H4 (cell line): Measurements from ENCODE around the gene PYGB. TPM values are rescaled to one million over a fixed set of nuclear protein-coding genes. Genes with fewer than 3 reads are reported as not detected.
A peak's percentile ranks its signal among the peaks of the same experiment; 100 is the strongest.

Experiments
- DNase-seq: peaks from one replicate; pipeline ENCODE4 v3.0.0-alpha.2; 2015; ENCODE audit warnings: low spot score
- total RNA-seq: library from RNA; depleted of rRNA; stranded (reverse); fragments of >200 nt; shearing (Covaris generic); gene quantifications from 2 replicates; pipeline ENCODE4 v1.2.3, GENCODE V29; 2014; rRNA removed

The PYGB gene
- 39.4 and 41.1 TPM in 2 replicates for total RNA-seq

DNA sequence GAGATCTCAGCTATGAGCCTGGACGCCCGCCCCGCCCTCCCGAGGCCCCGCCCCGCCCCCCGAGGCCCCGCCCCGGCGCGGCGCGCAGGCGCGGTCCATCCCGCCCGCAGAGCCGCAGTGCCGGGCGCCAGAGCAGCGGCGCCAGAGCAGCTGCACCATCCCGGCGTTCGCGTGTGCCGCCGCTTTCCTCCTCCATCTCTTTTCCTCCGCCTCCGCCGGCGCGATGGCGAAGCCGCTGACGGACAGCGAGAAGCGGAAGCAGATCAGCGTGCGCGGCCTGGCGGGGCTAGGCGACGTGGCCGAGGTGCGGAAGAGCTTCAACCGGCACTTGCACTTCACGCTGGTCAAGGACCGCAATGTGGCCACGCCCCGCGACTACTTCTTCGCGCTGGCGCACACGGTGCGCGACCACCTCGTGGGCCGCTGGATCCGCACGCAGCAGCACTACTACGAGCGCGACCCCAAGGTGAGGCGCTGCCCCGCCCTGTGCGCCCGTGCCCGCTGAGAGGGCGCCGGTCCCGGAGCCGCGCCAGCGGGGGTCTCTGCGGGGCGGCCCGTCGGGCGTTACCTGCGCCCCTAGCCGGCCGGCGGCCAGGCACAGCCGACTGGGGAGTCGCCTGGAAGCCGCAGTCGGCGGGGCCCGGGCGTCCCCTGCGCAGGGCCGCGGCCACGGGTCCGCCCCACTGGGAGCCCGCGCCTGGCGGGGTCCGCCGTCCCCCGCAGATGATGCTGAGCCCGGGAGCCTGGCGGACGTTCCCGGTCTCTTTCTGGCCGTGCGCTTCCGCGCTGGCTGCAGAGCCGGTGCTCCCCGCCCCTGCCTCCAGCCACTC, at the start of gene PYGB:
TSS of gene PYGB (plus strand) at position 130 of the 830 bp plus-strand sequence. CDS start at position 224, 94 bp downstream.
- DNase-seq, result peak; percentile 72

DNA sequence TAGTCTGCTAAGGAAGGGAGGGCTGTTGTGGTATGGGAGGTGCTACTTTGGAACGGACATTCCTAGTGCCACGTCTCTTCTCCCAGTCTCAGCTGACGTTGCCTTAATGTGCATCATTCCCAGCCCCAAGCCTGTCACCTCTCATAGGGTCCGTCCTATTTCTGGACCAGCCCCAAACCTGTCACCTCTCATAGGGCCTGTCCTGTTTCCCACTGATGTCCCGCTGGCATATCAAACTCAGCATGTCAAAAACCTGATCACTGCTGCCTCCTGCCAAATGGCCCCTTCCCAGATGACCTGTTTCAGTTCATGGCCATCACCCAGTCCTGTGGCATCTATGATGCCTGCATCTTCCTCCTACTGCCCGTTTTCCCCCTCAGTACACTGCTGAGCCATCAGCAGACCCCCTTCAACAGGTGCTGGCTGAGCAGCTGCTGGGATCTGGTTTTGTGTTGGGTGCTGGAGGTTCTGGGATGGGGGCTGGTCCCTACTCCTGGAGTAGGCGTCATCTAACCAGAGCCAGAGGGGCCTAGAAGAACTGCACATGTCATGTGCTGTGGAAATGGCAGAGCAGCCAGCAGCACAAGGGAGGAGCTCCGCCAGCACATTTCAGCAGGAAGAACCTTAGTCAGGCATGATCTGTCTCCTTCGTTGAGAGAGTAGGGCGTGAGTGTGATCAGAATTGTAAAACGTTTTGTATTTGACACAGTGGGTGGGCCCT, 49.1 kb upstream of the PYGB start:
- DNase-seq, result no peak

DNA sequence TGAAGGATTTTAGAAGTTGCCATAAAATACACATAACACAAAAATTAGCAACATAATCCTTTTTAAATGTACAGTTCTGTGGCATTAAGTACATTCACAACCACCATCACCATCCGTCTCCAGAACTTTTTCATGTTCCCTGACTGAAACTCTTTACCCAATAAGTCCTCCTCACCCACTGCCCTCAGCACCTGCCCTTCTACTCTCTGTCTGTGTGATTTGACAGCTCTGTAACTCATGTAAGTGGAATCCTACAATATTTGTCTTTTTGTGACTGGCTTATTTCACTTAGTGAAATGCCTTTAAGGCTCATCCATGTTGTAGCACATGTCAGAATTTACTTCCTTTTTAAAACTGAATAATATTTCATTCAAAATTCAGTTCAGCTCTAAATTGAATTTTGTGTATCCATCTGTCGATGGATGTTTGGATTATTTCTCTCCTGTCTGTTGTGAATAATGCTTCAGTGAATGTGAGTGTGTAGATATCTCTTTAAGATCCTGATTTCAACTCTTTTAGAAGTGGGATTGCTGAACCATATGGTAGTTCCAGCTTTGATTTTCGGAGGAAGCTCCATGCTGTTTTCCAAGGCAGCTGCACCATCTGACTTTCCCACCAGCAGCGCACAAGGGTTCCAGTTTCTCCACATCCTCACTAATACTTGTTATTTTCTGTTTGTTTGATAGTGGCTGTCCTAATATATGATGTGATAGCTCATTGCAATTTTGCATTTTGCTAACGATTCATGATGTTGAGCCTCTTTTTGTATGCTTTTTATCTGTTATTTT, 48.2 kb upstream of the PYGB start:
- DNase-seq, result no peak

DNA sequence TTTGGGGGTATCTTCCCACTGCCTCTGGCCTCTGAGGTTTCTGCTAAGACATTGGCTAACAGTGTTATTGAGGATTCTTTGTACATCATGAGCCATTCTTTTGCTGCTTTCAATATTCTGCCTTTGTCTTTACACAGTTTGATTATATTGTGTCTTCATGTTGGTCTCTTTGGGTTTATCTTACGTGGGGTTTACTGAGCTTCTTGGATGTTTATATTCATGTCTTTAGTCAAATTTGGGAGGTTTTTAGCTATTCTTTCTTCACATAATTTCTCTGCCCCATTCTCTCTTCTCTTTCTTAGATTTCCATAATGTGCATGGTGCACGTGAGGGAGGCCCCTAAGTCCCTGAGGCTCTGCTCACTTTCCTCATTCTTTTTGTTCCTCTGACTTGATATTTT, 44.8 kb upstream of the PYGB start:
- no peak for DNase-seq

DNA sequence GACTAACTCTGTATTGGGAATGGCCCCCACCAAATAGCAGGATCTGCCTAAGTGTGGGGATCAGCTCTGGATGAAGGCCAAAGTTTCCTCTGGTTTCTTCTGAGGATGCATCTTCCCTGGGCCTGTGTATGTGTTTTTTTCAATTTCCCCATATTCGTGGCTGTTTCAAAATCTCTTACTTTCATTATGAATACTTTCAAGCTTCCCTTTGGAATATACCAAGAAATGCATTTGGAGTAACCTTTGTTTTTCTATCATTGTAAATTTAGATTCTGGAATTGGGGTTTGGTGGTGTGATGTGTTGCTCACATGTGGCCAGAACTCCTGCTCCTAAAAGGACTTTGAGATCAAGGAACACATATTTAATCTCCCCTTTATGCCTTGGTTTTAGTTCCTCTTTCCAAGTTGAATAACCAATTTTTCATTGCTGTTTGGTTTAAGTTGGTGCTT, 44.0 kb upstream of the PYGB start:
- DNase-seq, result no peak

DNA sequence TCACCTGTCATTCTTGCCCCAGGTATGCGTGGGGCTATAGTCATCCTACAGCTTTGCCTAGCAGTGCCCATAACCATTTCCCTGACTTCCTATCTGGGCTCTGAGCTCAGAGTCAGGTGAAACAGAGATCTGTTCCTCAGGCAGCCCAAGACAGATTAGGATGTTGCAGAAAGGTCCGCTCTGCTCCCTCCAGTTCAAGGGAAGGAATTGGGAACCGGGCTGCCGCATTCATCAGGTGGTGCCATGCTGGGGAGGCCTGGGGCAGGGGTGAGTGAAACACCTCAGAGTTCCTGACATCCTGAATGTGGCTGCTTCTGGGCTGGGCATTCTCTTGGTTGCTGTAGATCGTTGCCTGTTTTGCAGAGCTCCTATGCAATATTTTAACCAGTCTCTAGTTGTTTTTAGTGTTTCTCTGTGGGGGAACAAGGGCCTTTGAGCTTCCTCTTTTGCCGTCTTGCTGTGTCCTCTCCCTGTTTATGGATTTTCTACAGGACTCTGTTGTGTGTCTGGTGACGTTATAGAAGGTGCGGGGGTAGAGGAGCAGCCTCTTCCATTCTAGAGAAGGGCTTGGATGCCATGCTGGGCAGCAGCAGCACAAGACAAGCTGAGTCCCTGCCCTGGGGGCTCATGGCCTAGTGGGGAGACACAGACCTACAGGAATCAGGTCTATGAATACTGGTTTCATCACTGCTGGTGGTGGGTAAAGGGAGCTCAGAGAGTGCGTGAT, 43.2 kb upstream of the PYGB start:
- DNase-seq, result no peak

DNA sequence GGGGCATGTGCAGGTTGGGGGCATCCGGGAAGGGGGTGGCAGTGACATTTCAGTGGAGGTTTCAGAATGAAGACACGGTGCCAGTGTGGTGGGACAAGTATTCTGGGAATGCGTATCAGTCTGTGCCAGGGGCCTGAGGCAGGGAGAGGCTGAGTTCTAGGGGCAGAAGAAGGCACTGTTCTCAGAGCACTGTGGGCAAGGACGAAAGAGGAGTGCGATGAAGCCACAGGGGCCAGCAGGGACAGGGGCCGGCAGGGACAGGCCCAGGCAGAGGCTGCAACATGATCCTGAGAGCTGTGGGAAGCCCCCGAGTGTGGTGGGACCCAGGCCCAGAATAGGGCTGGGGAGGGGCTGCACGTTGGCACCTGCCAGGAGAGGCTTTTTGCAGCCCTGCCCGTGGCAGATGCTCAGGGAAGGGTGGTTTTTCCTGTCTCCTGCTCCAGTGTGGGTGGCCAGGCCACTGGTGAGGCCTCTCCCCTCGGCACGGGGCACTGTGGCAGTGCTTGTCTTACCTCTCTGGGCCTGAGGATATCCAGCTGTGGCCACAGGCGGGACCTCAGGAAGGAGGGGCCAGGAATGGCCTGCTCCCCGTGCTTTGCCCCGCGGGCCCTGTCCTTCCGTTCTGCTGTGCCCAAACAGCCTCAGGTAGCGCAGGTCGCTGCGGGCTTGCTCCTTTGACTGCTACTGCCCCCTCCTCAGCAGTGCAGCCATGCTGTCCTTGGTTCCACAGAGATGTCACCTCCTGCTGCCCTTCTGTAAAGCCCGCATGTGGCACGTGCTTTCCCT, 42.4 kb upstream of the PYGB start:
- DNase-seq, result no peak

DNA sequence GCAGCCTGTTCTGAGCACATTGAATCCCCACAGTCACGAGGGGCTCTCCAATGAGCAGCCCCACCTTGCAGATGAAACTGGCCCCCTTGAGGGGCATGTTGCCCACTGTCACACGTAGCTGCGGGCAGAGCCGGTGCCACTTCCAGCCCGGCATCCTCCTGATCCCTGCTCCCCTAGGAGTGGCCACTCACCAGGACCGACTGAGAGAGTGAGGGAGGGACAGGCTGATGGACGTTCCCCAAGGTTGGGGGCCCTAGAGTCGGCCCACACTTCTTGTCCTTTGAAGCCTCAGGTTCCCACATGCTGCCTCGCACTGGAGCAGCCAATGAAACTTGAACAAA, 41.9 kb upstream of the PYGB start:
- no peak for DNase-seq

DNA sequence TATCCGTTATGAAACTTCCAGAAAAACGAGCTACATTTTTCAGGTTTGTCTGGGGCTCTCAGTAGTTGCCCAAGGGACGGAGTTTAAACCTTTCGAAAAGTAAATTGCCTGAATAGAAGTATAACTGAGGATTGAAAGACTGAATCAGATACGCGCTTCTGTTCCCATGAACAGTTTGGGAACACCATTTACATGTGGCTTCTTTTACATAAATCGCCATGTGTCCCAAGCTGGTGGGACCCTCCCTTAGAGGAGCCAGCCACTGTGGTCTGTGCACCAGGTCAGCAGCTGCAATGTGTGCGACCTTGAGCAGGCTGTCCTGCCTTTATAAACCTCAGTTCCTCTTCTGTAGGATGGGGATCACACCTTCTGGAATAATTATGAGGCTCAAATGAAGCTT, 41.3 kb upstream of the PYGB start:
- DNase-seq, result no peak

DNA sequence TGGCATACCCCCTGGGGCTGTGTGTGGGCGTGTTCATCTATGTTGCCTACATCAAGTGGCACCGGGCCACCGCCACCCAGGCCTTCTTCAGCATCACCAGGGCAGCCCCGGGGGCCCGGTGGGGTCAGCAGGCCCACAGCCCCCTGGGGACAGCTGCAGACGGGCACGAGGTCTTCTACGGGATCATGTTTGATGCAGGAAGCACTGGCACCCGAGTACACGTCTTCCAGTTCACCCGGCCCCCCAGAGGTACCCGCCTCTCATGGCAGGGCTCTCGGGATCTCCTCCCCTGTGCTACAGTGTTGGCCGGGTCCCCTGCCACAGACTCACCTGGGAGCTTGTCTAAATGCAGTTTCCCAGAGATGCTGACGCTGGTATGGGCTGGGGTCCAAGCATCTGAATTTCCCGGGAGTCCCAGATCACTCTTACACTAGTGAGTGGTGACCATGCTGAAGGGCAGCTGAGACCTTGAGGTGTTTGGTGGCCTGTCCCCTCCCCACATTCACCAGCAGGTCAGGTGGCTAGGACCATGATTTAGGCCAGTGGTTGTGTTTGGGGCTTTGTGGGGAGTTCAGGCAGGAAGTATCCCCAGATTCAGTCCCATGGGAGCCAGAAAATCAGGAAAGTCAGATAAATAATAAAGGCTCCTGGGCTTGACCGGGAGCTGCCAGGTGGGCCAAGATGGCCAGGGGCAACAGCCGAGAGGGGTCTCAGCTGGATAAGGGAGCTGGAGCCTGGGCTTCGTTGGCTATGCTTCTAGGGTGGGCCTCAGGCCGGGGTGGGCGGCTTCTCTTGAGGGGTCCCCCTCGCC, 40.5 kb upstream of the PYGB start:
- no peak for DNase-seq

DNA sequence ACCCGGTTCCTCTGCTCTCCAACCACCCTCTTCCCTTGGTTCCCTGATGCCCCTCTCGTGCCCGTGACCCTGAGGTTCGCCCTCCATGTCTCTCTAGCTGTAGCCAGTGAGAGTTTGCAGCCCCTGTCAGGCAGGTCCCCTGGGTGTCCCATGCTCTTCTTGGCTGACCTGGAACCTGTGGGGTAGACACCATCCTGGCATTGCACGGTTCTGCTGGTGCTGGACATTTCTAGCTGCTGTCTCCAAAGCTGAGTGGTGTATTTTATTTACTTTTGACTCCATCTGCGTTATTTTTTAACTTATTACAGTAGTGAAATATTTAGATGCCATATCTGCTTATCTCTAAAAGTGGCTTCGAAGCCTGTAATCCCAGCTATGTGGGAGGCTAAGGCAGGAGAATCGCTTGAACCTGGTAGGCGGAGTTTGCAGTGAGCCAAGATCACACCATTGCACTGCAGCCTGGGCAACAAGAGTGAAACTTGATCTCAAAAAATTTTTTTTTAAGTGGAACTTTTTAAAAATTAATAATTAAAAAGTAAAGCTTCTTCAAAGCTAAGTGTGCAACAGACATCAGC, 39.8 kb upstream of the PYGB start:
- no peak for DNase-seq

DNA sequence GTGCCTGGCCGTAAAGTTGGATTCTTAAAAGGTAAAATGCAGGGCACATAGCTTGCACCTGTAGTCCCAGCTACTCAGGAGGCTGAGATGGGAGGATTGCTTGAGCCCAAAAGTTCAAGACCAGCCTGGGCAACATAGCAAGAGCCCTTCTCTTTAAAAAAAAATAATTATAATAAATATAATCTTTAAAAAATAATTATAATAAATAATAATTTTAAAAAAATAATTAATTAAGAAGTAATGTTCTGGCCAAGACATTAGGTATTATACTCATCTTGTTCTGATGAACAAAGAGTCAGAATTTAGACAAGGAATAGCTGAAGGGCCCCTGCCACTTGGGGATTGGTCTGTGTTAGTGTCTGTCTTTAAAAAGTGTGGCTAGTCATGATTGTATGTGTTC, 38.5 kb upstream of the PYGB start:
- no peak for DNase-seq

DNA sequence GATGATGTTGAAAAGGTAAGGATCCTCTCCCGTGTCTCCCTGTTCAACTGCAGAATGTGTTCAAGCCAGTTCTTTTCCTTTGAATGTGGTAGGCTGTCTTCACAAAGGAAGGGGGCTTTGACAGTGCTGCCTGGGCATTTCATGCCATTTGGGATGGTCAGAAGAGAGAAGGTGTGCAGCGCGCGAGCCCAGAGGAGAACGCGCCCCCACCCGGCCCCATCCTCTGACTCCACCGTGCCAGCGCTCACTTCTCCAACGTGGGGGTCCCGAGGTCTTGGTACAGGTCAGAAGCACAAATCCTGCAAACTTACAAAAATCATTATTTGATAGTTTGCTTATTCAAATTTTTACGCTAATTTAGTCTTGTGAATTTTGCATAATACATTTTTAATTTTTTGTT, 38.0 kb upstream of the PYGB start:
- DNase-seq, result no peak

DNA sequence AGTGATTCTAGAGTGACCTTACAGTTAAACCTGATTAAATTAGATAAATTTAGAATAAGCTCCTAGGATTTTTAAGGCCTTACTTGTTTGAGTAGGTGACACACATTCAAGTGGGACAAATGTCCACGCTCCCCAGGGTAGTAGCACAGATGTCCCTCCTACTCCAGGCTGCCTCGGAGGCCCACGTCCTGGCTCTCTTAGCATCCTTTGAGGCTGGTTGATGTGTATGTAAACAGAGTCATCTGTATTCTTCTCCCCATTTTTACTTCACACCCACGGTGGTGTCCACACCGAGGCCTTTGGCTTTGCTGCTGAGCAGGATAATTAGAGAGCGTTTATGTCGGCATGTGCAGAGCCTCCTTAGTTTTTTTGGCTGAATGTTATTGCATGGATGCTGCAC, 36.6 kb upstream of the PYGB start:
- DNase-seq, result no peak

DNA sequence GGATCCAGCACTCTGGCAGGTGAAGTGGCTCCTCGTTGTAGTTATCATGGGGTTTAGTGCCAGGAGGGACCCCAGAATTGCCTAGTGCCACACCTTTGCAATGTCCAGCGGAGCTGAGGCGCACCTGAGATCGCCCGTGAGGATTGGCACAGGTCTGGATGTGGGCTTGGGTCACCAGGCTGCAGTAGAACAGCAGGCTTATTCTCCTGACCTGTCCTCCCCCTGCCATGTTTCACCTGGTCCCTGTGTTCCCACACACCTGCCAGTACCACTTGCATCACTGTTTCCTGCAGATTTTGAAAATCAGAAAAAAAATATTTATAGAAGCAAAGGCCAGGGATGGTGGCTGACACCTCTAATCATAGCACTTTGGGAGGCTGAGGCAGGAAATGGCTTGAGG, 35.6 kb upstream of the PYGB start:
- no peak for DNase-seq

DNA sequence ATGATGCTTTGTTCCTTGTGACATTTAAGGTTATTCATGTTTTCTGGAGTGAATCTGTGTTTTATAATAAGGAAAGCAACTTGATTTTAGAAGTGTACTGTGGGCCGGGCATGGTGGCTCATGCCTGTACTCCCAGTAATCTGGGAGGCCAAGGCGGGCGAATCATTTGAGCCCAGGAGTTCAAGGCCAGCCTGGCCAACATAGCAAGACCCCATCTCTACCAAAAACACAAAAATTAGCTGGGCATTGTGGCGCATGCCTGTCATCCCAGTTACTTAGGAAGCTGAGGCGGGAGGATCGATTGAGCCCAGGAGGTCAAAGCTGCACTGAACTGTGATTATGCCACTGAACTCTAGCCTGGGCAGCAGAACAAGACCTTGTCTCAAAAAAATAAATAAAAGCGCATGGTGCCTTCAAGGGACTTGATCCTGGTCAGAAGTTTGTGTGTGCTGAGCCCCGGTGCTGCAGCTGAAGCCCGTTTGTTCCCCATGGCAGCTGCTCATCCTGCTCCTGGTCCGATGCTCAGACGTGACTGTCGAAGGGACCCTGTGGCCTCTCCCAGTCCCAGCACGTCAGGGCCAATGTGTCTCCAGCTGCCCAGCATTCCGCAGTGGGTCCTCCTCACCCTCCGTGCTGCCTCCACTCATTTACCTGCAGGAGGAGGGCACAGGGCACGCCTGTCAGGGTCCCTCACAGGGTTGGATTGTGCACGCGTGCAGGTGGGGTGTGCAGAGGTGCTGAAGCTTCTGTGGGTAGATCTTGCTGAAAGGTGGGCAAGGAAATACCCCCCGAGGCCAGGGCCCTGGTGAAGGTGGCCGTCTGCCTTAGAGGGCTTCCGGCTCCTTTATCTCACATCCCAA, 34.1 kb upstream of the PYGB start:
- no peak for DNase-seq

DNA sequence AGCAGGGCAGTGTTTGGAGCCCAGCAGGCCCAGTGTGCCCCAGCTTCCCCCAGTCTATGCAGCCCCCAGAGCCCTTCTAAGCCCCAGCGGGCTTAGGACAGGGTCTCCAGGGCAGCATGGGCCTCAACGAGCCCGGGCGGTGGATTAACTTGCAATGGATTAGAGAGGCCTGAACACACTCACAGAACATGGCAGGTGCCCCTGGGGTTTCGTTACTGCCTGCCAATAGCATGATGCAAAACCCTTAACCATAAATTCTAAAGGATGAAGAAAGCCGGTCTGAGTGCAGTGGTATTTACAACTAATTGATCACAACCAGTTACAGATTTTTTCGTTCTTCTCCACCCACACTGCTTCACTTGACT, 33.5 kb upstream of the PYGB start:
- no peak for DNase-seq

DNA sequence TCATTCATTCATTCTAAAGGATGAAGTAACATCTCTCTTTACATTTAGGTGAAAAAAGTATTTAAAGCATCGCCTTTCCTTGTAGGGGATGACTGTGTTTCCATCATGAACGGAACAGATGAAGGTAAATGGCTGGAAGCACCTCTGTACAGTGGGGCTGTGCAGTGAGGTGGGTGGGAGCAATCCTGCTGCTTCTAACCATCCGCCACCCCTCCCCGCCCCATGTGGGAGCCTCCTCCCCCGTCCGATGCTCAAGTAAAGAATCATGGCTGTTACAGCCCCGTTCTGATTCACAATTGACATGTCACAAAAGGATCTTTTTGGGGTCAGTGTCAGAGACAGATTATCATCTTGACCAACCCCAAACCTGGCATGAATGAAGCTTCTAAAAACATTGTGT, 33.1 kb upstream of the PYGB start:
- DNase-seq, result no peak

DNA sequence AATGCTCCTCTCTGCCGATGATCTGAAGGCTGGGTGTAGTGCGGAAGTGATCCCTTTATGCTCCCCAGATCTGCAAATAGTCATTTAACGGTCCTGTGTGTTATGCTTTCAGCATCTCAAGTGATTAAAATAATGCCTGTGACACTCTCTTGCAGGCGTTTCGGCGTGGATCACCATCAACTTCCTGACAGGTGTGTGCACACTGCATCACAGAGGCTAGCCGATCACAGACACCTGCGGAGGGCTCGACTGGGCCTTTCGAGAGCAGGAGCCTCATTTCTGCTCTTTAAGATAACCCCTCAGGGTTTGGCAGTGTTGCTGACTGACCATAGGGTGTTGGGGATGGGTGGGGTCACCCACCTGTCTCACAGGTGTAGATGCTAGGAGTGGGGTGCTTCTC, 32.4 kb upstream of the PYGB start:
- DNase-seq, result no peak
